Lower leg skin (tissue), 4 donors: ENCODE data around the gene LRP1B. TPM values are rescaled to one million over a fixed set of nuclear protein-coding genes. Genes with fewer than 3 reads are reported as not detected.

Source experiments
- DNase-seq, 2 donors: peaks; one replicate each; pipeline ENCODE4 v3.0.0-alpha.2; 2019; ENCODE audit warnings: low spot score in 2 of 2
- H3K4me3 ChIP-seq: fragments of 200-600 bp; sonication (generic); 2 replicates; pipeline ENCODE4 v1.5.1; 2017; ENCODE audit warnings: mild to moderate bottlenecking, low read depth; ENCODE audit not compliant: poor library complexity, severe bottlenecking
- CTCF ChIP-seq, 3 donors: fragments of 450-650 bp; IDR thresholded peaks; one replicate each; pipeline ENCODE4 v1.5.1; 2016; ENCODE audit warnings: antibody characterized with exemption in 3 of 3, mild to moderate bottlenecking in 3 of 3, moderate library complexity in 2 of 3
- POLR2A ChIP-seq, 2 donors: fragments of 450-650 bp; IDR thresholded peaks; one replicate each; pipeline ENCODE4 v1.6.1; 2016 to 2017; ENCODE audit warnings: antibody characterized with exemption in 2 of 2, mild to moderate bottlenecking in 1 of 2, moderate library complexity in 1 of 2
- WGBS, 2 donors: methylation state at CpG; one replicate each; pipeline ENCODE4 v1.1.5; 2018; 5-methylcytosine and 5-hydroxymethylcytosine counted together
- intact Hi-C: fragments of 100-400 bp; cut with DNase I; formaldehyde crosslinking; loops from one replicate; pipeline ENCODE4 v1.15.0; 2023; ENCODE audit warnings: low total_unique reads
- total RNA-seq, 4 donors: library from RNA; depleted of rRNA; stranded (reverse); fragments of >200 nt; gene quantifications; one replicate each; pipeline ENCODE4 v1.1.0, GENCODE V29; 2016

LRP1B gene
- total RNA-seq, 4 donors from 2014 or later: 0.80 to 1.6 (median 1.0) TPM

GRCh38 chr2:142104134-142104758, 26.6 kb downstream of the LRP1B start:
- H3K4me3 ChIP-seq: no peak overlapping the region
- intact Hi-C loops: no loop called here
- no peak for DNase-seq
- no peak for TF ChIP-seq POLR2A (IDR thresholded peaks at IDR 0.05)
- TF ChIP-seq CTCF (IDR thresholded peaks at IDR 0.05): no peak
- 49 to 56% methylated on average over 2 of the region's 2 CpGs for WGBS, 2 donors

- WGBS, 2 donors: 69 to 94% methylated on average over 1 of the region's 1 CpG
- TF ChIP-seq POLR2A (IDR thresholded peaks at IDR 0.05) (no peak), CTCF (IDR thresholded peaks at IDR 0.05) (no peak)
- no peak for DNase-seq
- intact Hi-C loops: no loop called here
- no peak overlapping the region for H3K4me3 ChIP-seq
These were observed 29.8 kb downstream of the LRP1B start for GRCh38 chr2:142100970-142101369.

- intact Hi-C loops: no loop called here
- no peak for TF ChIP-seq CTCF (IDR thresholded peaks at IDR 0.05)
- no peak for TF ChIP-seq POLR2A (IDR thresholded peaks at IDR 0.05)
- WGBS, 2 donors: 81 to 87% methylated on average over 4 of the region's 4 CpGs
- H3K4me3 ChIP-seq: no peak overlapping the region
- DNase-seq: no peak
These were observed 30.5 kb downstream of the LRP1B start for GRCh38 chr2:142100139-142100873.

GRCh38 chr2:142097711-142098110, 33.1 kb downstream of the LRP1B start:
- no peak overlapping the region for H3K4me3 ChIP-seq
- intact Hi-C loops: no loop called here
- 40 to 41% methylated on average over 3 of the region's 3 CpGs for WGBS, 2 donors
- no peak for DNase-seq
- no peak for TF ChIP-seq CTCF (IDR thresholded peaks at IDR 0.05)
- no peak for TF ChIP-seq POLR2A (IDR thresholded peaks at IDR 0.05)

- no peak for TF ChIP-seq POLR2A (IDR thresholded peaks at IDR 0.05)
- TF ChIP-seq CTCF (IDR thresholded peaks at IDR 0.05): no peak
- 95 to 96% methylated on average over 2 of the region's 2 CpGs for WGBS, 2 donors
- intact Hi-C loops: no loop called here
- no peak for DNase-seq
- no peak overlapping the region for H3K4me3 ChIP-seq
These were observed 35.2 kb downstream of the LRP1B start for GRCh38 chr2:142095647-142096046.
